ENCODE data around the gene ADARB1.

The ADARB1 gene

DNA sequence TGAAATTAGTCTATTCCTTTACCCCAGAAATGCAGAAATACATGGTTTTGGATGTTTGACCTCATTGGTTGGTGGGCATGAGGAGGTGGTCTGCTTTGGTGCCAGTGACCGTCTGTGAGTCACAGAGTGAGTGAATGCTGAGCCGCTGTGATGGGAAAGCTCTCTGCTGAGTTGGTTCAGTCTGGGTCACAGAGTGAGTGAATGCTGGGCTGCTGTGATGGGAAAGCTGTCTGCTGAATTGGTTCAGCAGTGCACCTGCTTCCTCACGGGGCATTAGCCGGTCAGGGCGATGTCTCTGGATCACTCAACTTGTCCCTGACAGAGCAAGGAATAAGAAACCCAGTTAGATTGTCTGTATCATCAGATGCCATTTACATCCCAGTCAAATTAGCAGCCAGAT, 40.8 kb downstream of the ADARB1 start:
- Histone ChIP-seq H3K4me3 (ENCODE audit: low read depth, low read length) (no peak overlapping the region), H3K79me2 (no peaks in the 10 kb centered on the region), H3K27ac (no peak overlapping the region), H3K9me3 (ENCODE audit: control insufficient read depth, low read length) (no peaks in the 10 kb centered on the region), H3K9ac (no peak overlapping the region), H2AFZ (no peak overlapping the region), H3K36me3 (ENCODE audit: control insufficient read depth, insufficient read depth, low read length) (no peaks in the 10 kb centered on the region), H3K27me3 (ENCODE audit: control insufficient read depth, insufficient read depth, low read length) (no peaks in the 10 kb centered on the region), H3K4me2 (ENCODE audit: low read length) (no peak overlapping the region), H3K4me1 (no peaks in the 10 kb centered on the region)
- TF ChIP-seq, protein P1, sequence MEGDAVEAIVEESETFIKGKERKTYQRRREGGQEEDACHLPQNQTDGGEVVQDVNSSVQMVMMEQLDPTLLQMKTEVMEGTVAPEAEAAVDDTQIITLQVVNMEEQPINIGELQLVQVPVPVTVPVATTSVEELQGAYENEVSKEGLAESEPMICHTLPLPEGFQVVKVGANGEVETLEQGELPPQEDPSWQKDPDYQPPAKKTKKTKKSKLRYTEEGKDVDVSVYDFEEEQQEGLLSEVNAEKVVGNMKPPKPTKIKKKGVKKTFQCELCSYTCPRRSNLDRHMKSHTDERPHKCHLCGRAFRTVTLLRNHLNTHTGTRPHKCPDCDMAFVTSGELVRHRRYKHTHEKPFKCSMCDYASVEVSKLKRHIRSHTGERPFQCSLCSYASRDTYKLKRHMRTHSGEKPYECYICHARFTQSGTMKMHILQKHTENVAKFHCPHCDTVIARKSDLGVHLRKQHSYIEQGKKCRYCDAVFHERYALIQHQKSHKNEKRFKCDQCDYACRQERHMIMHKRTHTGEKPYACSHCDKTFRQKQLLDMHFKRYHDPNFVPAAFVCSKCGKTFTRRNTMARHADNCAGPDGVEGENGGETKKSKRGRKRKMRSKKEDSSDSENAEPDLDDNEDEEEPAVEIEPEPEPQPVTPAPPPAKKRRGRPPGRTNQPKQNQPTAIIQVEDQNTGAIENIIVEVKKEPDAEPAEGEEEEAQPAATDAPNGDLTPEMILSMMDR (IDR thresholded peaks at IDR 0.05), result no peak

DNA sequence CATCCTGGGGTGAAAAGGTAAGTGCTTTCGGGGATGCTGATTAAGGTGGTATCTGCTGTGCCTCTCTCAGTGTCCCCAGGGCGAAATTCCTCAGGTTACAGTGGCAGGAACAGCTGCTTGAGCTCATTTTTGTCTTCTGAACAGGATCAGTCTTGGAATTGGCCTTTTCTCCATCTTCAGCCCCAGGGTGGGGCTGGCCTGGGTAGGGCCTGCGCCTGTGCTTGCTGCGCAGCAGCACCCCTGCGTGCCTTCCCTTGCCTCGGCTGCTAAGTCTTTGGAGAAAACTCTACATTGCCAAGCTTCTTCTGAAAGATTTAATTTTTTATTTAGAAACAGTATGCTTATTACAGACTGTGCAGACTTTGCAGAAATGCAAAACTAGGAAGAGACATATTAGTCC, 41.7 kb downstream of the ADARB1 start:
- no peak overlapping the region for H2AFZ ChIP-seq
- TF ChIP-seq, protein P1 (IDR thresholded peaks at IDR 0.05), result no peak
- no peaks in the 10 kb centered on the region for H3K27me3 ChIP-seq (ENCODE audit: control insufficient read depth, insufficient read depth, low read length)
- H3K4me1 ChIP-seq, result no peaks in the 10 kb centered on the region
- no peak overlapping the region for H3K4me3 ChIP-seq (ENCODE audit: low read depth, low read length)
- H3K9me3 ChIP-seq (ENCODE audit: control insufficient read depth, low read length), result no peaks in the 10 kb centered on the region
- H3K36me3 ChIP-seq (ENCODE audit: control insufficient read depth, insufficient read depth, low read length), result no peaks in the 10 kb centered on the region
- H3K4me2 ChIP-seq (ENCODE audit: low read length), result no peak overlapping the region
- no peak overlapping the region for H3K27ac ChIP-seq
- H3K9ac ChIP-seq, result no peak overlapping the region
- H3K79me2 ChIP-seq, result no peaks in the 10 kb centered on the region

- TF ChIP-seq, protein P1 (IDR thresholded peaks at IDR 0.05), result no peak
- Histone ChIP-seq H3K27me3 (ENCODE audit: control insufficient read depth, insufficient read depth, low read length) (no peaks in the 10 kb centered on the region), H3K9ac (no peak overlapping the region), H3K4me3 (ENCODE audit: low read depth, low read length) (no peak overlapping the region), H3K4me1 (no peaks in the 10 kb centered on the region), H3K4me2 (ENCODE audit: low read length) (no peak overlapping the region), H3K27ac (no peak overlapping the region), H3K79me2 (no peaks in the 10 kb centered on the region), H3K36me3 (ENCODE audit: control insufficient read depth, insufficient read depth, low read length) (no peaks in the 10 kb centered on the region), H2AFZ (no peak overlapping the region), H3K9me3 (ENCODE audit: control insufficient read depth, low read length) (no peaks in the 10 kb centered on the region)
Measured at GRCh38 chr21:45117314-45117713, 42.9 kb downstream of the ADARB1 start.

DNA sequence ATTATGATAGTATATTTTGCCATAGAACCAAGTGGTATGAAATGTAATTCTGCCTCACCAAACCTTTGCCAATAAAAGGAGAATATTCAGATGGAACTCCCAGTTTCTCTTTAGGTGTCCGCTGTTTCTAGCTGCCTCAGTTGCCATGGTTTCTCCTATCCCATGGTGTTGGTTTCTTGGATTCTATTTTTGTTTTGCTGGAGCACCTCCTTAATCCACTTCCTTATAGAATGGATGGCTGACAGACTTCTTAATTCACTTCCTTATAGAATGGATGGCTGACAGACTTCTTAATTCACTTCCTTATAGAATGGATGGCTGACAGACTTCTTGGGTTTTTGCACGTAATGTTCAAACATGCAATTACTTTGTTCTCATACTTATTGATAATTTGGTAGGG, 43.7 kb downstream of the ADARB1 start:
- Histone ChIP-seq H3K27ac (no peak overlapping the region), H3K4me3 (ENCODE audit: low read depth, low read length) (no peak overlapping the region), H3K9ac (no peak overlapping the region), H2AFZ (no peak overlapping the region), H3K4me1 (no peaks in the 10 kb centered on the region), H3K79me2 (no peaks in the 10 kb centered on the region), H3K27me3 (ENCODE audit: control insufficient read depth, insufficient read depth, low read length) (no peaks in the 10 kb centered on the region), H3K9me3 (ENCODE audit: control insufficient read depth, low read length) (no peaks in the 10 kb centered on the region), H3K36me3 (ENCODE audit: control insufficient read depth, insufficient read depth, low read length) (no peaks in the 10 kb centered on the region), H3K4me2 (ENCODE audit: low read length) (no peak overlapping the region)
- TF ChIP-seq, protein P1 (IDR thresholded peaks at IDR 0.05), result no peak

DNA sequence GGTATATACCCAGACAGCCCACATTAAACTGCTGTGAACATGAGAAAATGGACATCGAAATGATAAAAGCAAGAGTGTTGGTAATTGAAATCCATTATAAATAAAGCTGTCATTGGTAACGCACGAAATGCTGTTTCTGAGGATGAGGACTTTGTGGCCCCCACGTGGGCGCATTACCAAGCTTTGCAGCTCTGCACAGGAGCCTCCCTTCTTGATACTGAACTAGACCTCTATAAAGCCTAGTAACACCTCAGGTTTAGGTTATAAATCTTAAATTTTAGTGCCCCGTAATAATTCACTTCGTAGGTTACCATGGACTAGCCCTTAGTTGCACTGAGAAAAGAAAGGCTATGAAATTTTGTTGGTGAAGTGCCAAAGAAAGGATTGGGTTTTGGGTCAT, 45.4 kb downstream of the ADARB1 start:
- Histone ChIP-seq H3K36me3 (ENCODE audit: control insufficient read depth, insufficient read depth, low read length) (no peaks in the 10 kb centered on the region), H3K4me3 (ENCODE audit: low read depth, low read length) (no peak overlapping the region), H3K4me1 (no peaks in the 10 kb centered on the region), H3K27me3 (ENCODE audit: control insufficient read depth, insufficient read depth, low read length) (no peaks in the 10 kb centered on the region), H3K27ac (no peak overlapping the region), H2AFZ (no peak overlapping the region), H3K9me3 (ENCODE audit: control insufficient read depth, low read length) (no peaks in the 10 kb centered on the region), H3K4me2 (ENCODE audit: low read length) (no peak overlapping the region), H3K79me2 (no peaks in the 10 kb centered on the region), H3K9ac (no peak overlapping the region)
- TF ChIP-seq, protein P1 (IDR thresholded peaks at IDR 0.05), result no peak
